Upper lobe of right lung (tissue), 1 donor: ENCODE data around the gene OCA2. TPM values are rescaled to one million over a fixed set of nuclear protein-coding genes. Genes with fewer than 3 reads are reported as not detected.

Source experiments
- ATAC-seq: fragments of 200-7000 bp; cut with Tn5 transposase; one replicate; pipeline ENCODE4 v1.9.1; 2020; ENCODE audit warnings: mild to moderate bottlenecking, moderate library complexity
- DNase-seq: peaks from one replicate; pipeline ENCODE4 v3.0.0-alpha.2; 2020
- H3K27ac ChIP-seq: fragments of 200-600 bp; one replicate; pipeline ENCODE4 v1.8.0; 2022
- H3K27me3 ChIP-seq: fragments of 200-600 bp; one replicate; pipeline ENCODE4 v1.8.0; 2022; ENCODE audit warnings: mild to moderate bottlenecking
- H3K36me3 ChIP-seq: fragments of 200-600 bp; one replicate; pipeline ENCODE4 v1.8.0; 2022
- H3K4me1 ChIP-seq: fragments of 200-600 bp; one replicate; pipeline ENCODE4 v1.8.0; 2022
- H3K4me3 ChIP-seq: fragments of 200-600 bp; one replicate; pipeline ENCODE4 v1.8.0; 2022; ENCODE audit warnings: mild to moderate bottlenecking
- H3K9me3 ChIP-seq: fragments of 200-600 bp; one replicate; pipeline ENCODE4 v1.8.0; 2022
- CTCF ChIP-seq: fragments of 200-600 bp; IDR thresholded peaks from one replicate; pipeline ENCODE4 v1.8.0; 2022; ENCODE audit warnings: antibody characterized with exemption
- intact Hi-C: fragments of 100-400 bp; cut with DNase I; formaldehyde crosslinking; loops from one replicate; pipeline ENCODE4 v1.11.0; 2022
- total RNA-seq: library from RNA; stranded (reverse); fragmentation: NEBNext Ultra II Directional; extraction: Animal tissue kit (Norgen Biotek cat#: 25700); gene quantifications from one replicate; pipeline ENCODE4 v1.2.1, GENCODE V29; 2021
- donor health status: DM: no; HTN: yes; CAD: no; lungs with severe emphysema.

The OCA2 gene
- total RNA-seq, 1 donor from 2014 or later: 0.55 TPM

GRCh38 chr15:27985099-27985498, 114.0 kb downstream of the OCA2 start:
- H3K4me3 ChIP-seq: no peak overlapping the region
- H3K27ac ChIP-seq: no peak overlapping the region
- no peaks in the 10 kb centered on the region for H3K27me3 ChIP-seq
- intact Hi-C loops: no loop called here
- no peak for DNase-seq
- peak; percentile 9 for ATAC-seq
- no peaks in the 10 kb centered on the region for H3K9me3 ChIP-seq
- no peaks in the 10 kb centered on the region for H3K4me1 ChIP-seq
- no peak for TF ChIP-seq CTCF
- H3K36me3 ChIP-seq: no peaks in the 10 kb centered on the region

GRCh38 chr15:27983496-27983895, 115.6 kb downstream of the OCA2 start:
- Histone ChIP-seq H3K9me3 (no peaks in the 10 kb centered on the region), H3K27me3 (no peaks in the 10 kb centered on the region), H3K4me3 (no peak overlapping the region), H3K4me1 (no peaks in the 10 kb centered on the region), H3K27ac (no peak overlapping the region), H3K36me3 (no peaks in the 10 kb centered on the region)
- intact Hi-C loops: no loop called here
- DNase-seq (no peak), ATAC-seq (peak; percentile 19)
- no peak for TF ChIP-seq CTCF

GRCh38 chr15:27977696-27978095, 121.4 kb downstream of the OCA2 start:
- H3K4me3 ChIP-seq: no peak overlapping the region
- no peaks in the 10 kb centered on the region for H3K9me3 ChIP-seq
- no peak for ATAC-seq
- no peak for TF ChIP-seq CTCF
- no peak overlapping the region for H3K27ac ChIP-seq
- intact Hi-C loops: no loop called here
- H3K36me3 ChIP-seq: no peaks in the 10 kb centered on the region
- H3K27me3 ChIP-seq: no peaks in the 10 kb centered on the region
- DNase-seq: no peak
- H3K4me1 ChIP-seq: no peaks in the 10 kb centered on the region

- intact Hi-C loops: no loop called here
- Histone ChIP-seq H3K27me3 (no peaks in the 10 kb centered on the region), H3K36me3 (no peaks in the 10 kb centered on the region), H3K27ac (no peak overlapping the region), H3K4me1 (no peaks in the 10 kb centered on the region), H3K4me3 (no peak overlapping the region), H3K9me3 (no peaks in the 10 kb centered on the region)
- no peak for ATAC-seq
- no peak for TF ChIP-seq CTCF
- DNase-seq: no peak
Measured at GRCh38 chr15:27973886-27974285, 125.2 kb downstream of the OCA2 start.

- H3K36me3 ChIP-seq: no peaks in the 10 kb centered on the region
- no peak for TF ChIP-seq CTCF
- intact Hi-C loops: no loop called here
- no peak overlapping the region for H3K4me3 ChIP-seq
- no peak for ATAC-seq
- DNase-seq: no peak
- no peaks in the 10 kb centered on the region for H3K9me3 ChIP-seq
- H3K27me3 ChIP-seq: no peaks in the 10 kb centered on the region
- H3K4me1 ChIP-seq: no peaks in the 10 kb centered on the region
- H3K27ac ChIP-seq: no peak overlapping the region
Measured at GRCh38 chr15:27970661-27971392, 128.3 kb downstream of the OCA2 start.

- no peaks in the 10 kb centered on the region for H3K4me1 ChIP-seq
- H3K27me3 ChIP-seq: no peaks in the 10 kb centered on the region
- no peak for TF ChIP-seq CTCF
- no peak overlapping the region for H3K4me3 ChIP-seq
- no peaks in the 10 kb centered on the region for H3K9me3 ChIP-seq
- DNase-seq (no peak), ATAC-seq (no peak)
- H3K36me3 ChIP-seq: no peaks in the 10 kb centered on the region
- intact Hi-C loops: no loop called here
- no peak overlapping the region for H3K27ac ChIP-seq
Measured at GRCh38 chr15:27967541-27967940, 131.6 kb downstream of the OCA2 start.
